Measurements from ENCODE around the gene MLST8.
A peak's percentile ranks its signal among the peaks of the same experiment; 100 is the strongest.

Gene MLST8

DNA sequence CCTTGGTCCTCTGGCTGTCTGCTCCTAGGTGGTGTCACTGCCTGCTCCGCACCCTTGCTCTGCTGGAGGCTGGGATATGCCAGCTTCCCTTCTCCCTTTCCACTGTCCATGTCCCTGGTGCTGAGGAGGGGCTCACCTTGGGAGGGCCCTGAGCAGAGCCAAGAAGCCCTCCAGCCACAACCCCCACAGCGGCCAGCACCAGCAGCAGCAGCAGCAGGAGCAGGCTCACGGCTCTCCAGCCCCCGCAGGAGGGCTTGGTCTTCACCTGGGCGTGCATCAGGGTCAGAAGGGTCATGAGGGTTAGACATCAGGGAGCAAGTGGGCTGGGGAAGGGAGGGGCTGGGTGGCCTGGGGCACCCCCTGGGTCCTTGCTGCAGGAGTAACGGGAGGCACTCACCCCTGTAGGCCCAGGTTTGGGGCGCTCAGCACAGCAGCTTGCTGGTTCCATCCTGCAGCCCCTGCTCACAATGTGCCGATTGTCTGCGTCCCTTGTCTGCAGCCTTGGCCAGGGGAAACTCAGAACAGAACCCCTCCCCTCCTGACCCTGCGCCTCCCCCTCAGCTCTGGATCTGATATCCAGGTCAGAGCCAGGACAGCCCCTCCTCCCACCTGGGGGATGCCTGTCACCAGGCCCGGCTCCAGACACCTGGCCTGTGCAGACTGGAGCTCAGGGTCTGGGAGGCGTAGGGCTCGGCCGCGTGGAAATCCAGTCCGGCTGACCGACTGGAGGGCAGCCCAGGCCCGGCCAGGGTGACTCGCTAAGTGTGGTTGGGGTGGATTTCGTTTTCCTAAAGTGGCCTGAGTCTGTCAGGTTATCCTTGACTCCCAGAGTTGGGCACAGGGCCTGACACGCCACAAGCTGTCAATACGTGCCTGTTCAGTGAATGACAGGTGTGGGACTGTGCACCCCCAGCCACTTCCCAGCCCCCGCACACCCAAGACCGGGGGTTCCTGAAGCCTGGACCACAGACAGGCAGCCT lies 5.4 kb downstream of the MLST8 start, which contains the start of gene BRICD5:
TSS of gene BRICD5 (minus strand) at position 478 of the 980 bp plus-strand sequence. CDS start at position 448, 30 bp downstream.
- DNase-seq, result no peak

DNA sequence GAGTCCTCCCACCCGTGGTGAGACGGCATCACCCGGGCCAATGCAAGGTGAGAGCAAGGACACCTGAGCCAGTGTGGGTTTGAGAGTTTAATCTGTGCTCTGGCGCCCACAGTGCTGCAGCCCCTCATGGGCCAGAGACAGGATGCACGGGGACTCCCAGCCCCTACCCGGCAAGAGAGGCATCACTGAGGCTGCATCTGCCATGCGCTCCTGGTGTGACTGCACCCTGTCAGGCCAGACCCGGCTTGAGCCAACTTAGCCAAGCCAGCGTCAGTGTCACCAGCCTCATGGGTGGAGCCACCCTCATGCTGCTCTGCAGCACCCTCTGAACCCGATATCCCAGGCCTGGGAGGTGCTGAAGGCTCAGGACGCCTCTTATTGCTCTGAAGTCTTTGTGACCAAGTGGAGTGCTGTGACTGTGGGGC lies 6.7 kb downstream of the MLST8 start:
- DNase-seq, result no peak

DNA sequence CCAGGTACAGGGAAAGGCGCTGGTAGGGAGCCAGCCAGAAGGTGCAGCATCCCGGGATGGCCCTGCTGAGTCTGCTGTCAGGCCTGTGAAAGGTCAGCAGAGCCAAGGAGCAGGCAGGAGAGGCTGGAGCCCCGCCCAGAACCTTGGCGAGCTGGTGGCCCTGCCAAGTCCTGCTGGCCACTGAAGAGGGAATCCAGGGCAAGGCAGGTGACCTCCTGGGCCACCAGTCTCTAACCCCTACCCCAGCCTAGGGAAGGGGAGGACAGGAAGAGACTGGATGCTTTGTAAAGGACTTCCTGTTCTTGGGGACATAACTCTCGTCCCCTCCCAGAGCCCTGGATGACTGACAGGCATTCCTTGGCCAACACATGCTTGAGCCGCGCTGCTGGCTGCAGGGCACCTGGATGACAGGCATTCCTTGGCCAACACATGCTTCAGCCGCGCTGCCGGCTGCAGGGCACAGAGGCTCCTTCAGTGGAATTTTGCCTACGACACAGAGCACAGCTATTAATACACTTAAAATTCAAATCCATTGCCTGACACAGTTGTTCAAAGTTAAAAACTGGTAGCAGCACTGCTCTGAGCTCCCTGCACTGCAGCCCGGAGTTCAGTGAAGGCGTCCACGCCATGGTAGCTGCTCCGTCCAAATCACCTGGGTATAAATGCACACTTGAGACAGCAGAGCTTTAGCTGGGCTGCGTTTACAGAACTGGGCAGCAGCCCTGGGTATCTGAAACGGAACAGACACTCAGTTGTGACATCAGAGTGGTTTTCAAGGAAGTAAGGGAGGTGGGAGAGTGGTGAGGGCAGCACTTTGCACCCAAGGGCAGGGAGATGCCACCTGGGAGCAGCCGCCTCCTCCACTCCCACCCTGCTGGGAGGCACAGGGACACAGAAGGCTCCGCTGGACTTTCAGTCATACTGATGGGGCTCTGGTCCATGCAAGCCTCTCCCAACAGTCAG lies 7.4 kb downstream of the MLST8 start:
- DNase-seq, result no peak

DNA sequence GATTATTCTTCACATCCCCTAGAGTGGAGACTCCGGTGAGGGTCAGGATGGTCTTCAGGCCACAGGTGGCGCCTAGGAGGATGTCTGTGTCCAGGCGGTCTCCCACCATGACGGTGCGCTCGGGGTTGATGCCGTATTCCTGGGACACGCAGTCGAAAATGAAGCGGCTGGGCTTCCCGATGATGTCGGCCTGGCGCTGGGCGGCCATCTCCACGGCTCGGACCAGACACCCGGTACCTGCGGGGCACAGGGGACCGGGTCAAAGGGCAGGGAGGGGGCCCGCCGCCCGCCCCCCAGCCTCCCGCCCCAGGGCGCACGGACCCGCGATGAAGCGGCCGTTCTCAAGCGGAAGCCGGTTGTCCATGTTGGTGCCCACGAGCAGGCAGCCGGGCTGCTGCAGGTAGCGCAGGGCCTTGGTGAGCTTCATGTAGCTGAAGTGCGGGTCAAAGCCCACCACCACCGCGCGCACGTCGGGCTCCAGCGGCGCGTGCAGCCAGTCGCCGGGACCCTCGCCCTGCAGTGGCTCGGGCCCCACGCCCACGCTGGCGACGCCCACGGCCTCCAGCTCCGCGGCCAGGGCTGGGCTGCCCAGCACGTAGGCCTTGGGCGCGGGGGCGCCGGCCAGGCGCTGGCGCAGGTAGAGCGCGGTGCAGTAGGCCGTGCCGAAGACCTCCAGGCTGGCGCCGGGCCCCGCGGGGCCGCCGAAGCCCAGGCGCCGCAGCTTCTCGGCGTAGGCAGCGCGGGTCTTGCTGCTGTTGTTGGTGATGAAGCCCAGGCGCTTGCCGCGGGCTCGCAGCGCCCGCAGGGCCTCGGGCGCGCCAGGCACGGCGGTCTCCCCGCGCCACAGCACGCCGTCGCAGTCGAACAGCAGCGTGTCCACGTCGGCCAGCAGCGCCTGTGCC lies 8.8 kb downstream of the MLST8 start:
- DNase-seq, result no peak

DNA sequence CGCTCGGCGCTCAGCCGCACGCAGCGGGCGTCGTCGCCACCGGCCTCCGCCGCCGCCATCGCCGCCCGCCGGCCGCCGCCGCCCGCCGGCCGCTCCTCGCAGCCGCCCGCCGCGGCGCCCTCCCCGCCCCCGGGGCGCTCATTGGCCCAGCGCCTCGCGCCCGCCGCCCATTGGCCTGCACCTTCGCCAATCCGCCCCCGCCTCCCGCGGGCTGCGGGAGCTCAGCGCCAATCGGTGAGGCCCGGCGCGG lies 9.4 kb downstream of the MLST8 start, which contains the start of gene PGP:
TSS of gene PGP (minus strand) at position 122 of the 250 bp plus-strand sequence. CDS start at position 59, 63 bp downstream.
- no peak for DNase-seq

DNA sequence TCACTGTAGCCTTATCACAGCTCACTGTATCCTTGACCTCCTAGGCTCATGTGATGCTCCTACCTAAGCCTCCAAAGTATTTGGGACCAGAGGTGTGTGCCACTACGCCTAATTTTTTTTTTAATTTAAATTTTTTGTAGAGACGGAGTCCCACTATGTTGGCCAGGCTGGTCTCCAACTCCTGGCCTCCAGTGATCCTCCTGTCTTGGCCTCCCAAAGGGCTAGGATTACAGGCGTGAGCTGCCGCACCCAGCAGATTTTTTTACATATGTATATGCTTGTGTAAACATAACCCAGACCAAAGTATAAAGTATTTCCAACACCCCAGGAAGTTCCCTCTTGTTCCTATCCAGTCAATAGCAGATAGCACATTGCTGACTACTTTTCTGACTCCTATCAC lies 11.1 kb downstream of the MLST8 start:
- DNase-seq, result no peak

DNA sequence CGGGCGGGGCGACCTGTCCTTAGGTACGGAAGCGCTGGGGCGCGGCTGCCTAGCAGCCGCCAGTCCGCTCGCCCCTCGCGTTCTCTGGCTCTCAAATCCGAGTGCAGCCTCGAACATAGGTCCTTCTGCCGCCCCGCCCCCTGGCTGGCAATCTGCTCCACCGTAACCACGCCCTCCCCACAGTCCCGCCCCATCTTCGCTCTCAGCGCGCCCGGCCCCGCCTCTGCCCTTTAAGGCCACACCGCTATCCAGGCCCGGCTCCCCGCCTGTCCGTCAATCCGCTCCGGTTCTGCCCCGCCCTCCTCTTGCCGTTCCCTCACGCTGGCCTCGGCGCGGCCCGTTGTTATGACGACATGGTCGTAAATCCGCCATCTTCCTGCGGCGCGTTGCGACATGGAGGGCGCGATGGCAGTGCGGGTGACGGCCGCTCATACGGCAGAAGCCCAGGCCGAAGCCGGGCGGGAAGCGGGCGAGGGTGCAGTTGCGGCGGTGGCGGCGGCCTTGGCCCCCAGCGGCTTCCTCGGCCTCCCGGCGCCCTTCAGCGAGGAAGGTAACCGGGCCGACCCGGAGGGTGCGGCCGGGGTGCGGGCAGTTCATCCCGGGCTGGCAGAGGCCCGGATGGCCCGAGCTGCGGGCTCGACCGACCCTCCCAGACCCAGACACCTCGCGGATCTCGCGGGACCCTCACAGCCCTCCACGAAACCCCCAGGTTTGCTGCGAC lies 18.1 kb downstream of the MLST8 start, which contains the start of gene E4F1:
TSS of gene E4F1 (plus strand) at position 371 of the 721 bp plus-strand sequence. CDS start at position 394, 23 bp downstream.
- peak; percentile 94 for DNase-seq

DNA sequence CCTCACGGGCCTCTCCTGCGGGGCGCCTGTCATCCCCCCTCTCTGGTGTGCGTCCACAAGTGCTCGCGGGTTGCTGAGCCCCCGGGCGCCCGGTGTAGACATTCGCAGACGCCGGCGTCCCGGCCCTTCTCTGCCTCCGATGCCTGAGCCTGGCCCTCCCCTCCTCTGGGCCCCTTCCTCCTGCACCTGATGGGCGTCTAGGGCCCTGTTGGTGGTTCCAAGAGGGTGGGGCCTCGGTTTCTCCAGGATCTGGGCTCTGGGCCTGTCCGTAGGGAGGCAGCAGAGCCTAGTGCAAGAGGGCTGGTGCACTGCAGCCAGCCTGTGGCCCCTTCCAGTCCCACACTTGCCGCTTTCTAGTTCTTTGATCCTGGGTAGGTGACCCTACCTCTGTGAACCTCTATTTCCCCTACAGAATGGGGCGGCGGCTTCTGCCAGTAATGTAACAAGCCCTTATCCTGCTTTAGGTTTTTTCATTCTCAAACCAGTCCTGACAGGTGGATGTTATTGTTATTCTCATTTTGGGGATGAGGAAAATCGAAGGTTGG lies 18.8 kb downstream of the MLST8 start:
- DNase-seq, result no peak

DNA sequence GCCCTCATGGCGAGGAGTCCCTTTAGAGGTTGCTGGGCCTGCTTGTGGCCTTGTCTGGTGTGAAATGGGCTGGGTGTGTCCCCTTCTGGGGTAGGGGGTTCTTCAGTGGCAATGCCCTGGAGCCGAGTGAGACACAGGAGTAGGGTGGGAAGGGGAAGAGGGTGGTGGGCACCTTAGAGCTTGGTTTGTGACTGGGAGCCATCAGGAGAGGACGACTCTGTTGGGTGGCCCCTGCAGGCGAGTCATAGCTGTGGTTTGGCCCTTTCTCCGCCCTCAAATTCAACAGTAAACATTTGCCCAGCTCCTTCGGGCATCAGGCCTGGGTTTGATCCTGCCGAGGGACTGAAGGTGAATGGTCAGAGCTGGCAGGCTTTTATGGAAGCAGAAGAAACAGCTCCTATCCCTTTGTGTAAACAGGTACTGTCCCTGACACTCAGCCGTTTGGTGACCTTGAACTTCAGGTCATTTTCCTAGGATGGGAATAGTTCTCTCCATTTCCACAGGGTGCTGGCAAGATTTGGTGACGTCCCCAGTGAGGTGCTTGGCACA lies 21.1 kb downstream of the MLST8 start:
- DNase-seq, result no peak

DNA sequence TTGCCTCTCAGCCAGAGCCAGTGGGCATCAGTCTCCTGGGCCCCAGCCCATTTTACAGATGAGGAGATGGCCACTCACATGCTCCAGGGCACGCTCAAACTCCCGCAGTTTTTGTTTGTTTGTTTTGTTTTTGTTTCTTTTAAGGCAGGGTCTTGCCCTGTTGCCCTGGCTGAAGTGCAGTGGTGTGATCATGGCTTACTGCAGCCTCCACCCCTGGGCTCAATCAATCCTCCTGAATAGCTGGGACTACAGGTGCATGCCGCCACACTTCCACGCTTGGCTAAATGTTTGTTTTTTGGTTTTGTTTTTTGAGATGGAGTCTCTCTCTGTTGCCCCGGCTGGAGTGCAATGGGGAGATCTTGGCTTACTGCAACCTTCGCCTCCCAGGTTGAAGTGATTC lies 21.7 kb downstream of the MLST8 start:
- no peak for DNase-seq

DNA sequence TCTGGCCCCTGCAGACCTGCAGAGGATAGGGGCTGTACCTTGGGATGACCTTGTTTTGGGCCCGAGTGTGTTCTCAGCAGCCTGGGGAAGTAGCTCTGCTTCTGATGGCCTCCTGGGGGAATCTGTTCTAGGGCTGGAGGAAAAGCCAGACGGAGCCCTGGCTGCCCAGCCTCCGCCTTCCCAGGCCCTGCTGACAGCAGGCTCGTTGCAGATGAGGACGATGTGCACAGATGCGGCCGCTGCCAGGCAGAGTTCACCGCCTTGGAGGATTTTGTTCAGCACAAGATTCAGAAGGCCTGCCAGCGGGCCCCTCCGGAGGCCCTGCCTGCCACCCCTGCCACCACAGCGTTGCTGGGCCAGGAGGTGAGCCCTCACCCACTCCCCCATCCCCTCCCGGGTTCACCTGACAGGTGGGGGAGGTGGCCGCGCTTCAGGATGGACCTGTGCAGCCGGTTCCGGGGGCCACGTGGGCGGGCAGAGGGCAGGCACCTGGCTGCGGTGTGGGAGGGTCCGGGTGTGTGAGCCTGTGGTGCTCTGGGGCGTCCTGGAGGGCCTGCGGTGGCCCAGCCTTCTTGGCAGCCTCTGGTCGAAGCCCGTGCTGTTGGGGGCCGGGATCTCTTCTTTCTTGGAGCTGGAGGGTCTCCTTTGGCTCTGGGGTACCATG lies 23.0 kb downstream of the MLST8 start:
- DNase-seq, result no peak

DNA sequence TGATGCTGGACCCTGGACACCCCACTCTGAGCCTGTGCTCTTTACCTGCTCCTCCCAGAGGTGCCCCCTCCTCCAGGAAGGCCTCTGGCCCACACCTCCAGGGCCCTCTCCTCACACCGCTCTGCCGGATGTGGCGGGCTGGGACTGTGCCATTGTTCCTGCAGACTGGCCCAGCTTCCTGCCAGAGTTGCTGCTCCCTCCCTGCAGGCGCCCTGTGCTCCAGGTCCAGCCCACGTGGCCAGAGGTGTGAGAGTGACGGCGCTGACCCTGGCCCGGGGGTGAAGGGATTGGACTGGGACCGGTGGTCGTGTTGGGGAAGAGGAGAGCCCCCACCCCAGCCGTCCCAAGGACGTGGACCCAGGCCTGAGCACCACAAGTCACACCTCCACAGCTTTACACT lies 23.8 kb downstream of the MLST8 start:
- no peak for DNase-seq

DNA sequence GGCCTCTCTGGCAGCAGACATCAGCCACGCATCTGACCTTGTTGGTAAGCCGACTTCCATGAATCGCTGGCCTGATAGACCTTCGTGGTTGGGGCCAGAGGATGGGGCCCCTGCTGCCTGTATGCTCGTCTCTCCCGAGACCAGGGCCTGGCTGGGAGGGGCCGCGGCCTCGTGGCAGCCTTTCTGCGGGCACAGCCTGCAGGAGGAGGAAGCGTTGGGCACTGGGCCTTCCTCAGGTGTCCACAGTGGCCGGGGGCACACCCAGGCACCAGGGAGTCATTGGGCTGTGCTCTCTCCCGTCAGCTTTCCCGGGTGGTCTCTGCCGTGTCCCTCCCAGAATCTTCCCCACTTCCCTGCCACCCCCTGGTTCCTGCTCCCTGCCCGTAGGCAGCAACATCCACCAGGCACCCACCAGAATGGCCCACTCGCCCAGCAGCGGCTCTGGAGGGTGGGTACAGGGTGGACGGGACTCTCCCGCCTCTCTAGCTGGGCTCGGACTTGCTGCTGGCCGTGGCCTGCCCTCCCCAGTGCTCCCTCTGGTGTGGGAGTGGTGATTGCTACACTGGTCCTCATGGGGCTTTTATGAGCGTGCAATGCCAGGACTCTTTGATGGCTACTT lies 24.5 kb downstream of the MLST8 start:
- no peak for DNase-seq

DNA sequence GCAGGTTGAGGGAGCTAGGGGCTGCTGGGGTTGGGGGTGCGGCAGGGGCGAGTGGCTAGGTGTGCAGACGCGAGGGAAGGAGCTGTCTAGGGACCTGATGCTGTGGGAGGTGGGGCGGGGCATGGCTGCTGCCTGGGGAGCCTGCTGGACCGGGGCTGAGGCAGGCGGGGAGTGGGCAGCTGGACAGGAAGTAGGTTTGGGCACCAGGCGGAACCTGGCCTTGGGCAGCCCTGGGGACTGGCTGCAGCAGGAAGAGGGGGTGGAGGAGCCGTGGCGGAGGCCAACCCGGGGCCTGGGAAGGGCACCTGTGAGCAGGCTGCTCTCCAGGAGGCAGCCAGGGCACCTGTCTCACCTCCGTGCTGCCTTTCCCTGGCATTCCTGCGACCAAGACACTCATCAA lies 25.1 kb downstream of the MLST8 start:
- no peak for DNase-seq

DNA sequence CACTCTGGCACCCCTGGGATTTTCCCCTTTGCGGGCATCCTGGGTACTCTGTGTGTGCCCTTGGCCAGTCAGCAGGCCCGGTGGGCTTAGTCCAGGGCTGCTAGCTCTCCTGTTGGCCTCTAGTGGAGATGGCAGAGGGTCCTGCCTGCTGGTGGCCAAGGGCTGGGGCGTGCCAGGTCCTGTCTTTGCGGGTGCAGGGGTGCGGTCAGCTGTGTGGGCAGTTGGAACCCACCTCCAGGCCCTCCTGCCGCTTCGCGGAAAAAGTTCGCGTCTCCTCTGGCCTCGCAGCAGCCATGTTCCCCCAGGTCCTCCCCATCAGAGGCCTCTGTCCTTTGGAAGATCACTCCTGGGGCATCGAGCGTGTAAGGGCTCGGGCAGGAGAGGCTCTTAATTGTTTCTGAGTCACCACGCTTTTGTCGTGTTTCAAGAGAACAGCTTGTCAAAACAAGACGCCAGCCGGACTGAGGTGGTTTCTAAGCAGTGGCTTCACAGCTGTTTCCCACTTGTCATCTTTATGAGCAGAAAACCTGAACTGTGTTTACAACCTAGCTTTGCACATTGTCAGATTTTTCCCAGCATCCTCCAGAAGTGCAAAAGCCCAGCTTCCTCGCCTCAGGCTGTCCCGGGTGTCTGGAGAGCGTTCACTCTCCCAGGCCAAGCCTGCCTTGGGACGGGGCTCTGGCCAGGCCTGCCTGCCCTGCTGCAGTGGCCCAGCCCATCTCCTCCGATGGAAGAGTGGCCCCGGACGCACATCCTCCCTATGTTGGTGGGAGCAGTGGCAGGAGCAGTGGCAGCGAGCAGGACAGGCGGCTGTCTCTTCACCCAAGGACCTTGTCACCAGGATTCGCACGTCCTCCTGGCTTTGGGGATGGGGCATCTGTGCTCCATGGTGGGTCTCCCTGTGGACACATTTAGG lies 26.0 kb downstream of the MLST8 start:
- DNase-seq, result no peak

DNA sequence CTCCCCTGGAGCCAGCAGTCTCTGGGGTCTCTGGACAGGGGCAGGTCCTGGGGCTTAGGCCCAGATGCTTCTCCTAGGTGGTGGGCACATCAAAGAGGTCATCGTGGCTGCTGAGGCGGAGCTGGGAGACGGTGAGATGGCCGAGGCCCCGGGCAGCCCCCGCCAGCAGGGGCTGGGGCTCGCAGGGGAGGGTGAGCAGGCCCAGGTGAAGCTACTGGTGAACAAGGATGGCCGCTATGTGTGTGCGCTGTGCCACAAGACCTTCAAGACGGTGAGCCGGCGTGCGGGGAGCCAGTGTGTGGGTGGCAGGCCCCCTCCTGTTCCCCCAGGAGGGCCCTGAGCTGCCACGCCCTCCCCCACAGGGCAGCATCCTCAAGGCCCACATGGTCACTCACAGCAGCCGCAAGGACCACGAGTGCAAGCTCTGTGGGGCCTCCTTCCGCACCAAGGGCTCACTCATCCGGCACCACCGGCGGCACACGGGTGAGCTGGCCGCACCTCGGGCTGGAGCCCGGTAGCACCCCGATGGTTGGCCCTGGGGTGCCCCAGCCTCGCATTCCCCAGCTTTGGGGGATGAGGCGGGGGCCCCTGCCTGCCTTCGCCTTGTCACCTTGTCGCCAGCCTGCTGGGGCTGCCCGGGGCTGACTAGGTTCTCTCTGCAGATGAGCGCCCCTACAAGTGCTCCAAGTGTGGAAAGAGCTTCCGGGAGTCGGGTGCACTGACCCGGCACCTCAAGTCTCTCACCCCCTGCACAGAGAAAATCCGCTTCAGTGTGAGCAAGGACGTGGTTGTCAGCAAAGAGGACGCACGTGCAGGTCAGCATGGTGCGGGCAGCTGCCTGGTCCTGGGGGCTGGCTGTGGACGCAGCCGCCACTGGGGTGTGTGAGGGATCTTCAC lies 27.1 kb downstream of the MLST8 start:
- no peak for DNase-seq

DNA sequence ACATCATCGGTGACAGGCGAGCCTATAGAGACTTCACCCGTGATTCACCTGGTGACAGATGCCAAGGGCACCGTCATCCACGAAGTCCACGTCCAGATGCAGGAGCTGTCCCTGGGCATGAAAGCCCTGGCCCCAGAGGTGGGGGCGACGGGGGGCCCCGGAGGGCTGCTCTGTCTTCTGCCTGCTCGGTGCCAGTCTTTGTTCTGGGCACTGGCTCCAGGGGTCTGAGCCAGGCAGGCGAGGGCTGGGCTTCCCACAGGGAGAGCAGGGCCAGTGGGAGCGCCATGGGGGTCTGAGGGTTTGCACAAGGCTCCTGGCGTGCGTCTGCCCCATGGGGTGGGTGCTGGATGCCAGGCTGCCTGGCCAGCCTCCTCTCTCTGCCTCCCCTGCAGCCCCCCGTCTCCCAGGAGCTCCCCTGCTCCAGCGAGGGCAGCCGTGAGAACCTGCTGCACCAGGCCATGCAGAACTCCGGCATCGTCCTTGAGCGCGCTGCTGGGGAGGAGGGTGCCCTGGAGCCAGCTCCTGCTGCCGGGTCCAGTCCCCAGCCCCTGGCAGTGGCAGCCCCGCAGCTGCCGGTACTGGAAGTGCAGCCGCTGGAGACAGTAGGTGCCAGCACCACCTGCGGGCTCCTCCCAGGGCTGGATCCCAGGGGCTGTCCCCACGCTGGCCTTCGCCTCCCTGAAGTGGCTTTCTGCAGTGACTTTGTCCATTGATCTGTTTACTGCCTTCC lies 28.0 kb downstream of the MLST8 start:
- no peak for DNase-seq

Measured in KG1 (cell line).